Thyroid gland (tissue), 4 donors: Measurements from ENCODE around the gene DPF3. TPM values are rescaled to one million over a fixed set of nuclear protein-coding genes. Genes with fewer than 3 reads are reported as not detected.

Source experiments
- DNase-seq, 2 donors: peaks; one replicate each; pipeline ENCODE4 v3.0.0-alpha.2; 2019
- H3K27ac ChIP-seq, 3 donors: fragments of 200-600 bp; sonication (generic); 1 replicate in 2 of 3; 2 replicates in 1 of 3; pipeline ENCODE4 v1.5.1; 2016 to 2019; ENCODE audit warnings: mild to moderate bottlenecking in 1 of 3, moderate library complexity in 1 of 3
- H3K27me3 ChIP-seq: fragments of 200-600 bp; sonication (generic); one replicate; pipeline ENCODE4 v1.5.1; 2019
- H3K36me3 ChIP-seq, 2 donors: fragments of 200-600 bp; sonication (generic); one replicate each; pipeline ENCODE4 v1.5.1; 2016 to 2019
- H3K4me1 ChIP-seq, 2 donors: fragments of 200-600 bp; sonication (generic); one replicate each; pipeline ENCODE4 v1.5.1; 2017 to 2019
- H3K4me3 ChIP-seq, 3 donors: fragments of 200-600 bp; sonication (generic); replicated peaks in 1 of 3; 1 replicate in 2 of 3; 2 replicates in 1 of 3; pipeline ENCODE4 v1.5.1; 2016; ENCODE audit warnings: mild to moderate bottlenecking in 1 of 3
- H3K9me3 ChIP-seq: fragments of 200-600 bp; sonication (generic); one replicate; pipeline ENCODE4 v1.5.1; 2017
- POLR2A ChIP-seq, 2 donors: fragments of 450-650 bp; IDR thresholded peaks; one replicate each; pipeline ENCODE4 v1.6.1; 2017; ENCODE audit warnings: antibody characterized with exemption in 2 of 2, mild to moderate bottlenecking in 2 of 2, moderate library complexity in 1 of 2
- WGBS, 2 donors: methylation state at CpG; one replicate each; pipeline ENCODE4 v1.1.5; 2017; 5-methylcytosine and 5-hydroxymethylcytosine counted together
- intact Hi-C: fragments of 100-400 bp; cut with DNase I; formaldehyde crosslinking; loops from one replicate; pipeline ENCODE4 v1.15.1; 2023
- total RNA-seq, 4 donors: library from RNA; depleted of rRNA; stranded (reverse); fragments of >200 nt; gene quantifications; one replicate each; pipeline ENCODE4 v1.2.3, GENCODE V29; 2016
- TF ChIP-seq, protein P1 (sequence below), 6 experiments: fragments of 200-600 bp in 3 of 6; fragments of 450-650 bp in 3 of 6; sonication (generic) in 3 of 6; IDR thresholded peaks; one replicate each; pipeline ENCODE4 v1.5.1; 2016 to 2019; ENCODE audit warnings: antibody characterized with exemption in 6 of 6, mild to moderate bottlenecking in 2 of 6, inconsistent platforms in 1 of 6, moderate library complexity in 1 of 6

The DPF3 gene
- total RNA-seq, 4 donors from 2014 or later = 0.27 to 3.3 (median 1.3) TPM

DNA sequence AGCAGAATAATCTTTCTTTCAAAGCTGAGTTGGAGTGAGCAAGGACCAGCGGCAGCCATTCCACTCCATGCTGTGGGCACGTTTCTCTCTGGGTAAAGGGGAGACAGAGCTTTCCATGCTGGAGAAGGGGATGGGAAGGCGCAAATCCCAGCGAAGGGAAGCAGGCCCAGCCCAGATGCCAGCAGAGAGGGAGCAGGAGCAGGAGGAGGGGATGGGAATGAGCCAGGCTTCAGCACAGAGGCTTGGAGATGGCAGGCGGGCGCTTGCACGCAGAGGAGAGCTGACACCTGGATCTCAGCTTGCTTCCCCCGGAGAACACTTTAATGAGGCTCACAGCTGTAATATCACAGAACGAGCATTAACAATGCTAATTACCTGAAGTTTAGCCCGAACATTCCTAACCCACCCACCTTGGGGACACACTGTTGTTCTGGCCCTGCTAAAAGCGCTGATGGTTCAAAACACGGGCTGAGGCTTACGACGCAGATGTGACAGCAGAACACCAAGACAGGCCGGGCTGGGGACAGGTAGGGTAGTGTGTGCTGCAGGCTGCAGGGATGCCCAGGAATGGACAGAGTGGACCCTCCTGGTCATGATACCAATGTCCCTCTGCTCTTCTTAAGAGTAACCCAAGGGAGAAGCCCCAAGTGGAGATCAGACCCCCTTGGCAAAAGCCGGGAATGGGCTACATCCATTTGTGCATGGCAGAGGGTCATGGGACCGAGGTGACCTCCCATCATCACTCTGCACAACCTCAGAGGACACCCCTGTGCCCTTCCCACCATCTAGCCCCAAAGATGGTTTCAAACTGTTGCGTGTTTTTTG lies 288.6 kb downstream of the DPF3 start:
- Histone ChIP-seq H3K27me3 (no peaks in the 10 kb centered on the region), H3K4me3 (no peak overlapping the region), H3K36me3 (no peaks in the 10 kb centered on the region), H3K27ac (no peak overlapping the region), H3K4me1 (no peaks in the 10 kb centered on the region), H3K9me3 (no peaks in the 10 kb centered on the region)
- DNase-seq = no peak
- WGBS, 2 donors = 94 to 95% methylated on average over 18 of the region's 18 CpGs
- intact Hi-C loops = no loop called here
- TF ChIP-seq POLR2A (IDR thresholded peaks at IDR 0.05) = no peak
- TF ChIP-seq, protein P1, sequence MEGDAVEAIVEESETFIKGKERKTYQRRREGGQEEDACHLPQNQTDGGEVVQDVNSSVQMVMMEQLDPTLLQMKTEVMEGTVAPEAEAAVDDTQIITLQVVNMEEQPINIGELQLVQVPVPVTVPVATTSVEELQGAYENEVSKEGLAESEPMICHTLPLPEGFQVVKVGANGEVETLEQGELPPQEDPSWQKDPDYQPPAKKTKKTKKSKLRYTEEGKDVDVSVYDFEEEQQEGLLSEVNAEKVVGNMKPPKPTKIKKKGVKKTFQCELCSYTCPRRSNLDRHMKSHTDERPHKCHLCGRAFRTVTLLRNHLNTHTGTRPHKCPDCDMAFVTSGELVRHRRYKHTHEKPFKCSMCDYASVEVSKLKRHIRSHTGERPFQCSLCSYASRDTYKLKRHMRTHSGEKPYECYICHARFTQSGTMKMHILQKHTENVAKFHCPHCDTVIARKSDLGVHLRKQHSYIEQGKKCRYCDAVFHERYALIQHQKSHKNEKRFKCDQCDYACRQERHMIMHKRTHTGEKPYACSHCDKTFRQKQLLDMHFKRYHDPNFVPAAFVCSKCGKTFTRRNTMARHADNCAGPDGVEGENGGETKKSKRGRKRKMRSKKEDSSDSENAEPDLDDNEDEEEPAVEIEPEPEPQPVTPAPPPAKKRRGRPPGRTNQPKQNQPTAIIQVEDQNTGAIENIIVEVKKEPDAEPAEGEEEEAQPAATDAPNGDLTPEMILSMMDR (IDR thresholded peaks at IDR 0.05) = no peak

DNA sequence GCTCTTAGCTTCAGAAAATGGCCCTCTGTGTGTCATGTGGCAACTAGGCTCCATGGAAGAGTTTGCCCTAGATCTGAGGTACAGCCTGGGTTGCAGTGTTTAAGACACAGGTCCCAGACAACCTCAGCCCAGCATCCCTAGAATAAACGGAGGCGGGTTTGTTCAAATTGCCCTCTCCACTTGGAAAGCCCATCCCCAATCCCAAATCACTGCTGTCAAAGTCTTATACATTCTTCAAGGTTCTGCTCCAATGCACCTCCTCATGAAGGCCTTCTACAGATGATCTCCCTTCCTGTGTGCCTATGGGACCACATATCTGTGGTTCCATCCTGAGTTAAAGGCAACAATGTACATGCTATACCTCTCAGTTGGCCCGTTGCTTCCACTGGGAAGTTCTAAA lies 289.8 kb downstream of the DPF3 start:
- H3K27me3 ChIP-seq = no peaks in the 10 kb centered on the region
- DNase-seq = no peak
- intact Hi-C loops = no loop called here

DNA sequence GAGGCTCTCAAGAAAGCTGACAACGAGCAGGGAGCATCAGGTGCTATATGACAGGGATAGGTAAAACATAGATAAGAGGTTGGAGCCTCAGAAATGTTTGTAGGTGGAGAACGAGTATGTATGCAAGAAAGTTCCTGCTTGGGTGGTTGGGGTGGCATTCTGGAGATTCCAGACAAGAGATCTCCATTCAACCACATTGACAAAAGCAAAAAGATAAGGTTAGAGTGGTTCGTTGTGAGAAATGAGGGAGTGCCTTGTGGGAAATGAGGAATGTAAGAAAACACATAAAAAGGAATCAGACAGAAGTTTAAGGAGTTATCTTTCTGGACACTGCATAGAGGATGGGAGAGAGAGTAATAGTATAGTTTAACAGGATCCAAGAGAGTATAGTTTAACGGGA lies 290.3 kb downstream of the DPF3 start:
- H3K36me3 ChIP-seq = no peaks in the 10 kb centered on the region
- no peak for DNase-seq
- no peaks in the 10 kb centered on the region for H3K9me3 ChIP-seq
- intact Hi-C loops = no loop called here
- no peaks in the 10 kb centered on the region for H3K27me3 ChIP-seq
- H3K4me1 ChIP-seq = no peaks in the 10 kb centered on the region
- TF ChIP-seq POLR2A (IDR thresholded peaks at IDR 0.05) = no peak
- TF ChIP-seq, protein P1 (IDR thresholded peaks at IDR 0.05) = no peak
- 71 to 72% methylated on average over 4 of the region's 4 CpGs for WGBS, 2 donors
- no peak overlapping the region for H3K4me3 ChIP-seq
- no peak overlapping the region for H3K27ac ChIP-seq

More for the DNA sequence above, 289.8 kb downstream of the DPF3 start:
- H3K9me3 ChIP-seq = no peaks in the 10 kb centered on the region
- no peaks in the 10 kb centered on the region for H3K4me1 ChIP-seq
- 83 to 93% methylated on average over 3 of the region's 3 CpGs for WGBS, 2 donors
- no peaks in the 10 kb centered on the region for H3K36me3 ChIP-seq
- H3K4me3 ChIP-seq = no peak overlapping the region
- no peak overlapping the region for H3K27ac ChIP-seq
- TF ChIP-seq, protein P1 (IDR thresholded peaks at IDR 0.05) = no peak
- no peak for TF ChIP-seq POLR2A (IDR thresholded peaks at IDR 0.05)

DNA sequence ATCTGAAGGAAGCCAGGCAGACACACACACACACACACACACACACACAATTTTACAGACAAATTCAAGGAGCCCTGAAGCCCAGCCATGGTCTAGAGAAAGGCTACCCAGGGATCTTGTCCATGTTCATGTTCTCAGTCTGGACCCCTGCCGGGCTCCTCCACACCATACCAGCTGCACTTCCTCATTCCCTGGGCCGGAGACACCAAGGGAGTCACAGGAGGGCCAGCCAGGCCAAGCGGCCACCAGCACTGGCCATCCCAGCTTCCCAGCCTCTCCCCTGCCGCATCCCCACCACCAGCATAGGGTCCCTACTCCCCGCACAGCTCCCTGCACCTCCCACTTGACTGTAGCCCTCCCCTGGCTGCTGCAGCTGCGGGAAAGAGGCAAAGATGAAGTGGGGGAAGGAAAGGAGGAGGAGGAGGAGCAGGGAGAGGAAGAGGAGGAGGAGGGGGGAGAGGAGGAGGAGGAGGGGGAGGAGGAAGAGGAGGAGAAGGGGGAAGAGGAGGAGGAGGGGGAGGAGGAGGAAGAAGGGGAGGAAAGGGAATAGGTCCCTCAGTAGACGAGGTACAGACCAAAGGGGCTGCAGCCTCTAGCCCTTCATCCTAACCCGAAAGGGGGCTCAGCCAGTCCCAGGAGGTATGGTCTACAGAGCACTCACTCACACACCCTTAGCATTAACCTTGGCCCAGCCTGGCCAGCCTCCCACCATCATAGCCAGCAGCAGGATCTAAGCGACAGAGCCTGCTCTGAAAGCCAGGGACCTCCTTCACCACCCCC lies 293.2 kb downstream of the DPF3 start:
- no peak overlapping the region for H3K27ac ChIP-seq
- no peak for TF ChIP-seq POLR2A (IDR thresholded peaks at IDR 0.05)
- TF ChIP-seq, protein P1 (IDR thresholded peaks at IDR 0.05) = no peak
- H3K4me1 ChIP-seq = no peaks in the 10 kb centered on the region
- H3K36me3 ChIP-seq = no peaks in the 10 kb centered on the region
- no peaks in the 10 kb centered on the region for H3K27me3 ChIP-seq
- intact Hi-C loops = no loop called here
- 67 to 79% methylated on average over 9 of the region's 9 CpGs for WGBS, 2 donors
- DNase-seq = no peak
- no peaks in the 10 kb centered on the region for H3K9me3 ChIP-seq
- H3K4me3 ChIP-seq = no peak overlapping the region
